ENCODE measurements around the gene STEAP1B.
"Not testable (repeated sequence)": the region's sequence is repeated elsewhere in the genome, so short reads cannot be mapped to it uniquely, and the experiment has no call there.

Gene STEAP1B

DNA sequence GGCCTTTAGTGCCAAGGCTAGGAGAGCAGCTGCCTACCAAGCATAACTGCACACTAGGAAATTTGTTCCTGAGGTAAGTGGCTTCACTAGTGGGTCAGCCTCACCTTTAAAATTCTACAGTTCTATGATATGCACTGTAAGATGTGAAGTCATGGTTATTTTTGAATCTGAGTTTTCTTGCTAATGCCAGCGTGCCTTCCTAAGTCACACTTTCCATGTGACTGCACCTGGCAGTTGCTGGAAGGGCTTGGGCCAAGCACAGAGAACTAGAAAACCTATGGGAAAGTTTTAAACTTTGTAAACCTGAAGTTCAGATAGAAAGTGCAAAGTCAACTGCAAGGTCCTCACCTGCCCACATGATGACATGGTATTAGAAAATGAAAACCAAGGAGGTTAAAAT lies 42.5 kb downstream of the STEAP1B start:
- DNase-seq (ENCODE audit: low read depth in 4 of 4, low spot score in 1 of 4) = no peak

DNA sequence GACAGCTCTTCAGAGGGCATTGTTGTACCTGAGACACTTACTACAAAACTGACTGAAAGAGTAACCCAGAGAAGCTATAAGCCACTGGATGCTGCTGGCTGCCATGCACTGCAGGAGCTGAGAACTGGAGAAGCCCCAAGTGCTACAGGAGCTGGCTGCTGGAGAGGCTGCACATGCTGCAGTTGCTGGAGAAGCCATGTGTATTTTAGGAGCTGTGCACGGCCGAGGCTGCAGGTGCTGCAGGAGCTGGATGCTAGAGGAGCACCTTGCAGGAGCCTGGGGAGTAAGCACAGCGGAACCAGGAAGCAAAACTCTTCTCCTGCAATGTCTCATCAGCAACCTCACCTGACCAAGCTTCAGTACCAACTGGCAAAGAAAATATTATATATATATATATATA lies 45.5 kb downstream of the STEAP1B start:
- no peak for DNase-seq (ENCODE audit: low read depth in 4 of 4, low spot score in 1 of 4)

DNA sequence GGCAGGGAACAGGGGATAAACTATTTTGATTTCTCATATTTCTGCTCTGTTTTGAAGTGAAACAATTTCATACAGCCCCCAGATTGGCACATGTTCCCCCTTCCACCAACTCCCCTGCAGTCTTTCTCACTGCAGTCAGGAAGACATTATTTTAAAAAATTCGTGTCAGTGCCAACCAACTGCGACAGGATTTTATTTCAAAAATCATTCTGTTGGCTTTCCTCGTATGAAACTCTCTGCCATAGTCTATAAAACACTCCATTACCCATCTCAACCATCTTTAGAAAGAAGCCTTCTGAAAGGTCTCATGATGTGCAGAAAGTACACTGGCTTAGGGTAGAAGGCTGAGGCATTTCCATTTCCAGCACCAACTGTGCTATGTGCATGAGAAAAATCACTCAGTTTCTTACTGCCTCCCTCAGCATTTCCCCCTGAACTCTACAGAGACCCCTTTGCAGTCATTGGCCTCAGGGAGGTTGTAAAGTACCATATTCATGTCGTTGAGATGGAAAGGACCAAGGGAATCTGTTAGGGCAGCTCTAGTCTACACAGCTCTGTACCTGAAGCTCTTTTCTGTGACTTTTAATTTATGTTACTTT lies 46.9 kb downstream of the STEAP1B start:
- DNase-seq (ENCODE audit: low read depth in 4 of 4, low spot score in 1 of 4) = no peak

DNA sequence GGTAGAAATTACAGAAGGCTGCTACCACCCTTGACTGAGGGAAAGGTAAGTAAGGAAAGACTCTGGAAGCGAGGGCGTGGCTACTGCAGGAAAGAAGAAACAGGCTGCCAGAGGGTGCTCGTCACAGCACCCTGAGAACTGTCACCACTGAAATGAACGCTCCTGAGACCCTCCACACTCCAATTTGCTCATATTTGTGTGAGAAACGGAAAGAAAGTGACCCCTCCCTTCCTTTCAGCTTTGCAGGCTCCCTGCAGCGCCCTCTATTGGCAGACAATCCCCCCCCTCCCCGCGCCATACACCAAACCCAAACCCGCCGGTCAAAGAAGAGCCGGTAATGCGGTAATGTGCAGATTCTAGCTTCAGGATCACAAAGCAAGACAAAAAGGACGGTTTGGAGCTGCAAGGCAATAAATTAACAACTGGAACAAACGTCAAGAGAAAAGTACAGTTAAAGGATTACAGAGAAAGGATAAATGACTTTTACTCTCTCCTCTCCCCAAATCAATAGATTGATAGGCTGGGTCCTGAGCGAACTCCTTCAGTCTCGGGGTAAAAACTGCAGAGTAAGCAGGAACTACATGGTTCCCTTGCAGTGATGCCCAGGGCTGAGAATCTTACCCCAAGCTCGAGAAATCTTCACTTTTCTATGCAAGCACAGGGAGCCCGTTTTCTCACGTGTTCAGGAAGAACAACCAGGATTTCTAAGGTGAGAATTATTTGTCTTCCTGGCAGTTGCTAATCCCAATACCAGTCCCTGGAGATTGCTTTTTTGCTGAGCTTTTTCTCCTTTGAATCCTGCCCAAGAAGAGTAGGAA lies 47.6 kb downstream of the STEAP1B start:
- peak in 3 of 4 experiments; percentile 7 to 10 (median 9) for DNase-seq (ENCODE audit: low read depth in 4 of 4, low spot score in 1 of 4)

DNA sequence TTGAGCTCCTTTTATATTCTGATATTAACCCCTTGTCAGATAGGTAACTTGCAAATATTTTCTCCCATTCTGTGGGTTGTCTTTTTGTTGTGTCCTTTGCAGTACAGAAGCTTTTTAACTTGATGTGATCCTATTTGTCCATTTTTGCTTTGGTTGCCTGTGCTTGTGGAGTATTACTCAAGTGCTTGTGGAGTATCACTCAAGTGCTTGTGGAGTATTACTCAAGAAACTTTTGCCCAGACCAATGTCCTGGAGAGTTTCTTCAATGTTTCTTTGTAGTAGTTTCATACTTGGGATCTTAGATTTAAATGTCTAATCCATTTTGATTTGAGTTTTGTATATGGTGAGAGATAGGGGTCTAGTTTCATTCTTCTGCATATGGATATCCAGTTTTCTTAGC lies 50.0 kb downstream of the STEAP1B start:
- DNase-seq (ENCODE audit: low read depth in 4 of 4, low spot score in 1 of 4) = not testable (repeated sequence)

DNA sequence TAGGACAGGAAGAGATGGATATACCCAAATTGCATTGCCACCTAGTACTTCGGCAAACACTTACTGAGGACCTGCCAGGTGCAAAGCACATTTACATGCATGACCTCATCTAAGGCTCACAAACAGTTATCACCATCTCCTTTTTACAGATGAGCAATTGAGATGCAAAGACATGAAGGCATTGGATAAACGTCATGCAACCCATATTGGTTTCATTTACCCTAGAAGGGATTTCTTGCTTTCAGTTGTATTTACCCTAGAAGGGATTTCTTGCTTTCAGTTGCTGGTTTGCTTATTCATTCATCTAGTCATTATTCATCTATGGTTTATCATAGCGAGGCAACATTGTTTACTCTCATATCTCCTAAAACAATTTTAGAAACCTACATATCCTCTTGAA lies 52.2 kb downstream of the STEAP1B start:
- no peak for DNase-seq (ENCODE audit: low read depth in 4 of 4, low spot score in 1 of 4)

DNA sequence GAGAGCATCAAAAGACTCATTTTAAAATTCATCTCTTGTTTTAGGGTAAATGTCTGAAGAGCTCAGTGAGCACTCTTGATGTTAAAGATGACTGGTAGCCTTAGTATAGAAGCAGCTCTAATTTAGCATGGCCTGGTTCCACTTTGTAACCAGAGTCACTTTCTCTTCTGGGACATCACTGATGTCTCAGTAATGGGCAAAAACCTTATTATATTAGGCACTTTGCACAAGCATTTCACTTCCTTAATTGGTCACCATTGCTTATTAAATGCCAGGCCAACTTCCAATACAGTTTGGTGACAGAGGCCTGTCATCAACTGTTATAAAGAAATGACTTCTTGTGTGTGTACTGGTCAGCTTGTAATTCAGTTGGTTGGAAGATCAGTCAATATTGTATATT lies 53.0 kb downstream of the STEAP1B start:
- DNase-seq (ENCODE audit: low read depth in 4 of 4, low spot score in 1 of 4) = no peak

DNA sequence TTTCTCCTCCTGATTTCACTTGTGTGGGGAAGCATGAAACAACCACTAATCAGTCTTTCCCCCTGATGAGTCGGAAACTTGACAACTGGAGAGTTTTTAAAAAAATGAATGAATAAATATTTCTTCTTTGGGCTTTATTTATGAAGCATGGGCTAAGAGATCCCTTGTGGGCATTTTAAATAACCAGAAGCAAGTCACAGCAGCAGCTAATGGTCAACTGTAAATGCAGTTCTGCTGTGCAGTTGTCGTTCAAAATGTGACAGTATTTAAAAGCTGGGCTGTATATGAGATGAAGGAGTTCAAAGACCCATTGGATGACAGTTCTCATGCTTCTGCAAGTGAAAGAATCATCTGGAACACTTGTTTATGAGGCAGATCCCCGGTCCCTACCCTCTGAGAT lies 54.1 kb downstream of the STEAP1B start:
- no peak for DNase-seq (ENCODE audit: low read depth in 4 of 4, low spot score in 1 of 4)

DNA sequence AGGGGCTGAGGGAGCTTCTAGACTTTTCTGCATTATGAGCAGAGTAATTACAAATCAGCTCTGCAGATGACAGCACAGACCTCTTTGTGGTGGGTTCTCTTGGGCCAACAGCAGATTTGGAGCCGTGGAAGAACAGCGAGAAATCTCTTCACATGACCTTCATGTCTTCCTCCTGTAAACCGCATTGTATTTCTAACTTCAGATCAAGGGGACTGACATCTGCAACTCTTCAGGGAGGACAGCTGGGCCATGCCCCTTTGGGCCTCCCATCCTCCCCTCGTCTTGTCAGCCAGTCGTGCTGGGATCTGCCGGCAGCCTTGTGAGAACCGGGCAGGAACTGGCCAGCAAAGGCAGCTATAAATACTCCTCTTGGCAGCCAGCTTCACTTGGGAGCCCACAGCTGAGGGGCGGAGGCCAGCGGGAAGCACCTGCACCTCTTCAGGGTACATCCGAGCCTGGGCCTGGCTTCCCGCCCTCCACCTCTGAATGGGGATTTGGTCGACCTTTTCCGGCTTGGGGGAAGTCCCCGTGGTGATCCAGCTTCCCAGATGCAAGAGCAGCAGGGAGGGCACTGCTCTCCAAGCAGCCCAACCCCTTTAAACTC lies 54.7 kb downstream of the STEAP1B start:
- no peak for DNase-seq (ENCODE audit: low read depth in 4 of 4, low spot score in 1 of 4)

DNA sequence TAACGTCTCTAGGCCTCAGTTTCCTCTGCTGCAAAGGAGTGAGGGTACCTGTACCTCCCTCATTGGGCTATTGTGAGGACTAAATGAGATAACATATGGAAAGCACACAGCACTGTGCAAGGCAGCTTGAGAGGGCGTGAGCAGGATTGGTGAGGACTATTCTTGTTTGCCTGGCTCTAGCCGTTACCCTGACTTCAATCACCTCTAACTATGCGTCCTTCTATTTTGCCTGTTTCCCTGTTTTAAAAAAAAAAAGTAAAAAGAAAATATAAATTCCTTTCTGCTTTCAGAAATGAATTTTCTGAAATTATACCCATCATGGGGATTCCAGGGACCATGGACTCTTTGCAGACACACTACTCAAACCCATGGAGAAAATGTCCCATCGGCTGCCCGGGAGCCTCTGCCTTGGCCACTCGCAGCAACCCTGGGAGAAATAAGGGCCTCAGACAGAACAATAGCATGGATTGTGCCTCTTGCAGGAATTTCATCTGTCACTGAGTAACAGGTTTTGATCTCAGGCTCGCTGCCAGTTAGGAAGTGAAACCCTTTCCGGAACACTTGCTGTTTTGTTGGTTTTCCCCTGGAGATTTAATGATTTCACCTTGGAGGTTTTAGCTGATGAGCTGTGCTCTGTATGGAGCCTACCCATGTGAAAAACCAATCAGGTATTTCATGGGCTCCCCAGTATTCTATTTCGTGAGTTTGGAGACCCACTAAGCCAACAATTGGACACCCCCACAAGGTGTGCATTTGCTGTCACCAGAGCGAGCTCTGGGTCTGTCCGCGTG lies 55.6 kb downstream of the STEAP1B start:
- DNase-seq (ENCODE audit: low read depth in 4 of 4, low spot score in 1 of 4) = no peak

DNA sequence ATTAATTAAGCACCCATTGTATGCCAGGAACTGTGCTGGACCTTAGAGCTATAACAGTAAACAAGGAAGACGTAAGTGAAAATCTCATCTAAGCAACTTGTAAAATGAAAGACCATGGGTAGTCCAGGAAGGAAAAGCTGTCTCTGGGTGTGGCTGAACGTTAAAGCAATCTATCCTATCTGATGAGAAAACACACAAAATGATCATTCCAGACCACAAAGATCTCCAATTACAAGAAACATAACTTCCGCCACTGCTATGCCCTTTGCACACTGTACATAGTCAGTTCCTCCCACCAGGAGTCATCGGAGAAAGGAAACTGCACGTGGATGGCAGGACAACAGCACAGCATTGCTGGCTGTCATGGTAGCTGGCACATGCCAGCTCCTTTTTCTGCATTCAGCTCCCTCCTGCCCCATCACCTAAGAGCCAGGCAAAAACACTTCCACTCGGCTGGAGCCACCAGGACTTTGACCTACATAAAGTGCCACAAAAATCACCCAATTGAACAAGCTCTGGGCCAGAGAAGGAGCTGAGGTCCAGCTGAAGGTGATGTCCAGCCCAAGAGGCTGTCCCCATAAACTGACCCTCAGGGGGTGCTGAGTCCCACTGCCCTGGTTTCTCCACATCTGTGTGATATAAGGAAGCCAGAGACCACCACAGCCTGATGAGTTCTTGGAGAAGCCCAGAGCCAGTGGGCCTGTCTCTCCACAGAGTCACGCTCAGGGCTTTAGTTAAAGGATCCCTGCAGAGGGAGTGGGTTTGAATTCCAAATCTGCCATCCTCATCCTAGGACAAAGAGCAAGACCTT lies 56.4 kb downstream of the STEAP1B start:
- no peak for DNase-seq (ENCODE audit: low read depth in 4 of 4, low spot score in 1 of 4)

DNA sequence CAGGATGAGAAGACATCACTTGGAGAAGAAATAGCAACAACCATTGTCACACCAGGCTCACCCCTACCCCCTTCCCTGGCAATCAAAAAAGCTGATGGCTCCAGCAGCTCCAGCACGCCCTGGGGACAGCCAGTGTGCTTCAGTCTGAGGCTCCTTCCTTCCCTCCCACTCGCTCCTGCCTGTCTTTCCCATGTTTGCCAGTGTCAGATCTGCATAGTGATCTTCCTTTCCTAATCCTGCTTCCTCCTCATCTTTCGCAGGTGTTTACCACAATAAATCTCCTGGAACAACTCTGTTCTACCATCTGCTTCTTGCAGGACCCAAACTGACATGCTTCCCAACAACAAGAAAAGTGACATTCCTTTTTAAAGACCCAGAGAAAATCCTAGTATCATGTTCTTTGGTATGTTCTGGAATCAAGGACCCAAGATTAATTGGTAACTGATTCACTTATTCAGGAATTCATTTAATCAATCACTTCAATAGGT lies 57.1 kb downstream of the STEAP1B start:
- no peak for DNase-seq (ENCODE audit: low read depth in 4 of 4, low spot score in 1 of 4)

DNA sequence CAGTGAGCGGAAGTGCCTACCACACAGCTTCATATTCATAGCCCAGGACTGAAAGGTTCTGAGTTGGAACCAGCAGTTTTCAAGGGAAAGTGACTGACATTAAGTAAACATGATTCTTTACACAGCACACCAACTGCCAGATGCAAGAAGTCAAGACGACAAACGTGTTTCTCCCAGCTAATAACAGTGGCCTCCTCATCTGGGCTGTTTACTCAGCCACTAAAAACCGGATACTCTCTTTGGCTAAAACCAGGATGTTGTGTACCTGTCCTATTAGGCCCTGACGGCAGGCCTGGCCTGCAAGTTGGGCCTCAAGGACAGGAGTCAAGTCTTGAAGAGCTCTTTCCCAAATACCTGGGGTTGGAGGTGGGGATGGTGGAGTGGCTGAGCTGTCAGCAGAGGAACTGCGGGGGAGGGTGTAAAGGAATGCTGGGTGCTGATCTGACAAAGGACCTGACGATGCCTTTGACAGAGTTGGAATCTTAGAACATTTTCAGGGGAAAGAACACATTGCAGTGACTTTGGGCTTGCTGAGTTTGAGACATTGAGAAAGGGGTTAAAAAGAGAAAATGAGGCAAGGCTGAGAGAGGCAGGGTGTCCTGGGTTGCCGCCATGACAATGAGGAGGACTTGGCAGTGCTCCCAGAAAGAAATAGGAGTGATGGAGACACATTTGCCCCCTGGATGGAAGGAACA lies 57.7 kb downstream of the STEAP1B start:
- no peak for DNase-seq (ENCODE audit: low read depth in 4 of 4, low spot score in 1 of 4)

DNA sequence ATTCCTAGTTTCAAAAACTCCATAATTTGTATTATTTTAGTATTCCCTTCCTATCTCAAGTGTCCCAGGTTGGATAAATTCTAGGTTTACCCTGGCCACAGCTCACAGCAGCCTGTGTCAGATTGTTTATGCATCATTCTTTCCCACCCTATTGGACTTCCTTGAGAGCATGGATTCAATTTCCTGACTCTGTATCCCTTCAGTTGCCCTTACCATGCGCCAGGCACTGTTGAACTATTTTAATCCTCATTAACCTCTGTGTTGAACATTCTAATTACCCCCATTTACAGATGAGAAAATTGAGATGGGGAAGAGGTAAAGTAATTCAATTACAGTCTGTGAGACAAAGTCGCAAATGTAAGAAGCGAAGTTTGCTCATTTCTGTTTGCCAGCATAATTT lies 58.8 kb downstream of the STEAP1B start:
- DNase-seq (ENCODE audit: low read depth in 4 of 4, low spot score in 1 of 4) = no peak

DNA sequence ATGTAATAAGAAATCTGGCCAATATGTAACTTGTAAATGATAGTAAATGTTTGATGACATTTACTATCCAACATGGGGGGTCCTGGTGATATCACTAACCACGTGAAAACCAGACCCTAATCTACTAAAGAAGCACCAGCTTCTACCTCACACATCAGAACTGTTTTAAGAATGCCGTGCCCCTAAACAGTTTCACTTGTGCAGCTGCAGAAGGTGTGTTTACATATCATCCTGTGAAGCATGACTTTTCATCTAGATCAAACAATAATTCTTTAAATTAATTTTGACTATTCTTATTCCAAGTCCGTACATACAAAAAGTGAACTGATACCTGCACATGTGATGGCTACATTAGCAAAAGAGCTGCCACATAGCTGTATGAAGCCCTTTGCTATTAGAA lies 61.0 kb downstream of the STEAP1B start:
- DNase-seq (ENCODE audit: low read depth in 4 of 4, low spot score in 1 of 4) = no peak

DNA sequence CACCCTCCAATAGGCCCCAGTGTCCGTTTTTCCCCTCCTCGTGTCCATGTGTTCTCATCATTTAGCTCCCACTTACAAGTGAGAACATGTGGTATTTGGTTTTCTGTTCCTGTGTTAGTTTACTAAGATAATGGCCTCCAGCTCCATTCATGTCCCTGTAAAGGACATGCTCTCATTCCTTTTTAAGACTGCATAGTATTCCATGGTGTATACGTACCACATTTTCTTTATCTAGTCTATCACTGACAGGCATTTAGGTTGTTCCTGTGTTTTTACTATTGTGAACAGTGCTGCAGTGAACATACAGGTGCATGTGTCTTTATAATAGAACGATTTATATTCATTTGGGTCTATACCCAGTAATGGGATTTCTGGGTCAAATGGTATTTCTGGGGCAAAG lies 63.4 kb downstream of the STEAP1B start:
- DNase-seq (ENCODE audit: low read depth in 4 of 4, low spot score in 1 of 4) = not testable (repeated sequence)

DNA sequence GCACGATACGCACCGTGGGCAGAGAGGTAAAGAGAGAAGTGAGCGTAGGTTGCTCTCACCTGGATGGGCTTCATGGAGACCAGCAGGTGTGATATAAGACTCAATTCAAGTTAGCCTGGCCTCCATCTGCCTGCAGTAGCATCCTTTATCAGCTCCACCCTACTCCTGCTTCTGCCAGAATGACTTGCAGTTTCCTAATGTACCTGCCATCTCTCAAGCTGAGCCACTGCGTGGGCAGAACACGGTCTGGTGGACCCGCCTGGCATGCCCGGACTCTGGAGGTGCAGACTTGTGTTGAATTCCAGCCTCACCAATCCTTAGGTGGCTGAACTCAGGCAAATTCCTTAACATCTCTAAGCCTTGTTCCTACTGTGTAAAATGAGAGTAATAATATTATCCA lies 64.3 kb downstream of the STEAP1B start:
- DNase-seq (ENCODE audit: low read depth in 4 of 4, low spot score in 1 of 4) = no peak

DNA sequence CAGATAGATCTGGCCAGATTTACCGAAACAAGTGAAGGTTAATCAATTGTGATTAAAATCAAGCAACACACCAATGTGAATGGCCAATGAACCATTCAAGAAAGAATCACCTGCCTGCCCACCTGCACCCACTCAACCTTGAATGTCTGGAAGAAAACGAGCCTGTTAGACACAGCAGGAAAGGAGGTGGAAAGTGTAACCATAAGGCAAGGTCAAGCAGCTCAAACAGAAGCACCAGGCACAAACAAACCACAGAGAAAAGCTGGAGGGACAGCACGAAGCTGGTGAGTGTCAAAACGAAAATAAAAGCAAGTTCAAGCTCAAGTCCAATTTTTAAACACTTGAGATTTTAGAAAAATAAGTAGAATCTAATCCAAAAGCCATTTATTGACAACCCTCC lies 64.9 kb downstream of the STEAP1B start:
- no peak for DNase-seq (ENCODE audit: low read depth in 4 of 4, low spot score in 1 of 4)

DNA sequence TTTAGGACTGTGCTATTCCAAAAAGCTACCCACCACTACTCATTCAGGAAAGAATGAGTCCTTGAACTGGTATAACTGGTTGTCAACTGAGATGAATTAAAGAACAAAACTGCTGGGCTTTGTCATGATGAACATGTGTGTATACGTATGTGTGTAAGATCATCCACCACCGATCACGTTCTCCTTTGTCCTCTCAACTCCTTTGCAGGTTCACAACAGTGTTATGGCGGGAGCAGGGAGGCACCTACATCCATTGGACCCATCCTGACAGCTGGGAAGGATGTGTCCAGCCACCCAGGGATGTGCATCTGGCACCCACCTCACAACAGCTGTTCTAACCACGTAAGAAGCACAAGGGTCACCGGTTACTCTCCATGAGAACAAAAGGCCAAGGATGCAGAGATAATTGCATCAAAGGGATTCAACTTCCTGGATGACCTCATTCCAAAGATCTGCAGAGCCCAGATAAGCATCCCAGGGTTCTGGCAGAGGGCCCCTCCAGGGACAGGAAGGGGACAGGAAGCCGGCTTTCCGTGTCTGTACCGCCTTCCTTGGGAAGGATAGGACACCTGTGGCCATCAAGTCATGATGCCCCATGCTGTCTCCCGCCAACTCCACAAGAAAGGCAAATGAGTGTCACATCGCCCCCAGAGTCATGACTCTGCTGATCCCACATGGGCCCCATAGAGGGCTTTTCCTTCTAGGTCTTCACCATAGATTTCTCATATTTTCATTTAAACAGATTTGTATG lies 66.1 kb downstream of the STEAP1B start:
- no peak for DNase-seq (ENCODE audit: low read depth in 4 of 4, low spot score in 1 of 4)
